CD4-positive, alpha-beta T cell treated with Interleukin-4 for 4 hours (primary cell): ENCODE data around the gene GP2.

ENCODE experiments used
- DNase-seq: peaks from one replicate; pipeline ENCODE4 v3.0.0-alpha.2; 2020

The GP2 gene

DNA sequence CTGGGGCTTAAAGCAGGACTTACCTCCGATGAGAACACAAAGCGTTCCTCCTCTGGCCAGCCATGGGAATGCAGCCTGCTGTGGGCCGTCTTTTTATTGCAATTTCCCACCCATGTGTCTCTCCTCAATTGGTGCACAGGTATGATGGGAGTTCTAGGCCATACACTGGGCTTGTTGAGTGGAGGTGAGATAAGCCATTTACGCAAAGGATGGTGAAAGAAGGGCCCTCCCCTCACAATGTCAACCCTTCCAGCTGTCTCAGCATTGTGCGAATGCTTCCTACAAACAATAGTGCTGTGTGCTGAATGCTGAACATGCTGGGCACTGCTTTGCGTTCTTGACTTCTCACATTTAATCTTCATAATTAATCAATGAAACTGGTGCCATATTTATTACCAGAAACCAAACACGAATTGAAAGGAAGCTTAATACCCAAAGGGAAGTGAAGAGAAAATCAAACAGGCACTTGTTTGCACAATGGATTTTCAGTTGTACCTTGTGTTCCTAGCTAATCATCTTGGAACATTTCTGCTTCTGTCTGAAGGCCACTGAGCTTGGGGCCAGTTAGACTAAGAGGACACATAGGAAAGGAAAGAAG lies at the start of gene GP2:
Gene GP2, minus strand, starts transcription at position 70 of the 598 bp plus-strand sequence. CDS start 1,082 bp downstream, outside the sequence.
- DNase-seq: no peak

DNA sequence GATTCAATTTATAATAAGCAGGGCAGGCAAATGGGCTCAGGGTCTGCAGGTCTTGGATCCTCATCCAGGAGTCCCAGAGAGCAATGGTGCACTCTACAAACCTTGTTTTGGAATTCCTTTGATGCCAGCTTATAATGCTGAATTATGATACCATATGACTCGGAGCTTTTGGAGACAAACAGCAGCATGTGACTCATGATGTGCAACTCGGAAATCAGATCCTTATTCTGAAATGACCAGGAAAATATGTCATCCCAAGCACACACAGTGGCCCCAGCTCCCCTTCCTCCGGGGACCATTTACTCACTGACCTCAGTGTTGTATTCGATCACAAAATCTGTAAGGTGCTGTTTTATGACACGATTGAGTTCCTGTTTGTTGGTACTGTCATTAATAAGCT lies 45.4 kb upstream of the GP2 start:
- DNase-seq: no peak

DNA sequence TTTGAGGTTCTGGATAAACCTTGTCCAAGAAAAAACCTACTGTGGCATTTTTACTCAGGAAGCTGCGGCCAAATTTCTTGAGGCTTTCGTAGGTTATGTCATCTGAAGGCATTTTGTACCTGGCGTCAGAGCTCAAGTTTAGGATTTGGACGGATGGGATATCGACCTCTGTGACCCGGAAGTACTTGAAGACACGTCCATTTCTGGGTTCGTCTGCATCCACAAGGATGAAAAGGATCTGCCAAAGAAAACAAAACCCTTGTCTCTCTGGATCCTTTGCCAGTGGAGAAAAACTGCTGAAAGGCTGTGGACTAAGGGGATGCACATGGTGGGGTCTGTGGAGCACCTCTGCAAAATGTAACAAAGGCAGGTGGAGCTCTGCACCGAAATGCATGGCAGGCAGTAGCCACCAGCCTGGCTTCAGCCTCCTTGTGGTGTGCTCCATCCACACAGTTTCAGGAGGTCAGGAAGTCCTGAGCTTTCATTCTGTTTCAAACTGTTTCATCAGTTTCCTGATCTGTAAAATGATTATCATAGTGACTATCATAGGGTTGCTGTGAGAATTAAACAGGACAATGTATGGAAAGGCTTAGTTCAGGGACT lies 42.2 kb upstream of the GP2 start:
- DNase-seq: no peak

DNA sequence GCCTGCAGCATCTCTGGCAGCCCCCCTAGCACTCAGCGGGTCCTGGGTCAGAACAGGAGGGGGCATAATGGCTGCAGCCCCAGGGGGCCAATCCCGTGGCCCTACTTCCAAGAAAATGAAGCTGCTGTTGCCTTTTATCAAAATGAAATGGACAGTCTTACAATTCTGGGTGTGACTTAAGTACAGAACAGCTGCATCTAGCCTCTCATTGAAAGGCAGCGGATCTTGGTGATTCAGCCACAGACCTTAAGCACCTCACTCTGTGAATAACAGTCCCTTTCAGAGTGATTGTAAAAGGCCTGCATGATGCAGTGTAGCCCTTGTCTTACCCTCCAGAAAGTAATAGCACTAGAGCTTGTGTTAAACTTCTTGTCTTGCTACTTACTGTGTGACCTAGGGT lies 36.7 kb upstream of the GP2 start:
- no peak for DNase-seq

GRCh38 chr16:20363191-20363590 lies 35.9 kb upstream of the GP2 start:
- no peak for DNase-seq

DNA sequence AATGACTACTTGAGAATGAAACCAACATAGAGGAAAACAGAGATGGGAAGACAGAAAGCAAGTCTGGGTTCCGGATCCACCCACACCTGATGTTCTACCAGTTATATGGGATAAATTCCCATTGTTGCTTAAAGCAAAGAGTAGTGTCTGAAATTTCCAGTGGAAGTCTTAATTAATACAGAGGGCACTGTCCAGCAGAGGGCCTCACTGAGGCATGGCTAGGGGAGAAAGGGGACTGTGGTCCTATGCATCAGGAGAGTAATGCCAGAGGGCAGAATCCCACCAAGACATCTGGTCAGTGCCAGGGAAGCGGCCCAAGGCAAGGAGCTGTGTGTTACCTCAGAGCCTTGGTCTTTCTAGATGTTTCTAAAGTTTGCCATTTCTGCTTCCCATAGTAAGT lies 32.7 kb upstream of the GP2 start:
- DNase-seq: no peak

GRCh38 chr16:20355114-20355782 lies 27.9 kb upstream of the GP2 start:
- no peak for DNase-seq

GRCh38 chr16:20353379-20353778 lies 26.1 kb upstream of the GP2 start:
- DNase-seq: no peak

DNA sequence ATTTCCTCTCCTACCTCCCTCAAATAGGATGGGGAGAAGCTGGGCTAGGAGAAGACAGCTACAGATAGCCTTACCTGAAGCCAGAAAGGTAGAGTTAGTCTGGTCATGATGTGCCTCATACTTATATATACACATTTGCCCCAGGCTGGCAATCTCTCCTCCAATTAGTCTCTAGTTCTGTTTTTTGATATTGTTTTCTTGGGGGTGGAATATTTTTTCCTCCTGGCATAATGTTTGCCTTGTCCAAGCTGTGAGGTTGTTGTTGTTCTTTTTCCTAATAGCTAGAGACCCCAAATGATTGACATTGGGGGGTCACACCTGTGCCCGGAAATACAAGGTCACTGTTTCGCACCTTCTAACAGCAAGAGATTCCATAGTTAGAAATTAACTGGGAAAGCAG lies 25.3 kb upstream of the GP2 start, which contains the start of gene UMOD:
Gene UMOD, minus strand, starts transcription at position 101 of the 400 bp plus-strand sequence. CDS start 1,978 bp downstream, outside the sequence.
- DNase-seq: no peak

- no peak for DNase-seq
Observed at GRCh38 chr16:20349615-20350014, 22.3 kb upstream of the GP2 start.

DNA sequence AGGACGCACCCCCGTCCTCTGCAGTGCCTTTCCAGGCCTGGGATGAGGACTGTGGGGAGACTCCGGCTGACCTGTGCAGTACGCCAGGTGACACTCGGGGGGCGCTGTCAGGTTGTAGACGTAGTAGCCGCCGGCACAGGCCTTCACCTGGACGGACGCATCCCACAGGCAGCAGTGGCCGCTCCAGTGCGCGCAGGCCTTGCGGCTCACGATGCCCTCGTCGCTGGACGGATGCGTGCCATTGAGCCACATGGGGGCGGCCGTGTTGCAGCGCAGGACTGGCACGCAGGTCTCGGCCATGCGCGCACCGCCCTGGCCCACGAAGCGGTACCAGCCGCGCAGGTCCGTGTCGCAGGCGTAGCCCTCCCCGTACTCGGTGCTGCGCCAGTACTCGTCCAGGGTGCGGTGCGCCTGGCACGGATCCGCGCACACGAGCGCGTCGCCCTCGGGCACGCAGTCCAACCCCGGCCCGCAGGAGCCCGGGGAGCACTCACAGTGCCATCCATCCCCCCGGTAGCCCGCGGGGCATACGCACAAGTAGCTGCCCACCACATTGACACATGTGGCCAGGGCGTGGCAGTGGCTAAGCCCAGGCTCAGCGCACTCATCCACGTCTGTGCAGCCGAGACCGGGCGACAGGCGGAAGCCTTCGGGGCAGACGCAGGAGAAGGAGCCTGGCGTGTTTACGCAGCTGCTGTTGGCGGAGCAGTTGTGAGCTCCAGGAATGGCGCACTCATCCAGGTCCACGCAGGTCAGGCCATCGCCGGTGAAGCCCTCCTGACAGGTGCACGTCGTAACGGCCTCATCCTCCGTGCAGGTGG lies 21.3 kb upstream of the GP2 start:
- DNase-seq: no peak

- no peak for DNase-seq
Observed at GRCh38 chr16:20347666-20348364, 20.5 kb upstream of the GP2 start.

- no peak for DNase-seq
Observed at GRCh38 chr16:20344611-20345010, 17.3 kb upstream of the GP2 start.

DNA sequence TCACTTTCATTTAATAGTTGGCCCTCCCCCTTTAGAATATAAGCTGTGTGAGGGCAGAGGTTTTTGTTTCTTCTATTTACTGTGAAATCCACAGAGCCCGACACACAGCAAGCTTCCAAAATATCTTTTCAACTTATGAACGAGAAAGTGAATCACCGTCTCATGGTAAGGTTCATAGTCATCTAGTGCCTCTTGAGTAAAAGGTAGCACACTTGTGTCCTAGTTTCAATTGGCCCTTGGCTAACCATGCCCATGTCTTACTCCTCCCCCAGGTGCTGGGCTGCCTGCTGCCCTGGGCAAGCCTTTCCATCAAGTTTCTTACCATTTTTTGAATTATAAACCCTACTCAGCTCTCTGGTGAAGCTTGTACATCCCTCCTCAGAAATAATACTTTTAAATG lies 12.4 kb upstream of the GP2 start:
- DNase-seq: no peak

DNA sequence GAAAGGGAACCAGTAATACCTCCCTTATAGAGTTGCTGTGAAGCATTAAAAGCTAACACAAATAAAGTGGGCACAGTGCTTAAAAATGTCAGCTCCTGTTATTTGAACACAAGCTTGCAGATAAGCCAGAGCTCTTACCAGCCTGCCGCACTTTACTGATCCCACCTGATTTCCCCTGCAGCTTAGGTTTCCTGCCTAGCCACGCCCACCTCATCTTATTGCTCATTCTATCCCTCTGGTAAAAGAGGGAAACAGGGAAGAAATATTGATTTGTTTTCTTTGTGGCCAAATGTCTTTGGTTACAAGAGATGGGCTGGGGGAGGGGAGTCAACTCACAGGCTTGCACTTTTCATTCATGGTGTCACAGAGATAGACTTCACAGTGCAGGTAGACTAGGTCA lies 9.6 kb upstream of the GP2 start:
- no peak for DNase-seq

DNA sequence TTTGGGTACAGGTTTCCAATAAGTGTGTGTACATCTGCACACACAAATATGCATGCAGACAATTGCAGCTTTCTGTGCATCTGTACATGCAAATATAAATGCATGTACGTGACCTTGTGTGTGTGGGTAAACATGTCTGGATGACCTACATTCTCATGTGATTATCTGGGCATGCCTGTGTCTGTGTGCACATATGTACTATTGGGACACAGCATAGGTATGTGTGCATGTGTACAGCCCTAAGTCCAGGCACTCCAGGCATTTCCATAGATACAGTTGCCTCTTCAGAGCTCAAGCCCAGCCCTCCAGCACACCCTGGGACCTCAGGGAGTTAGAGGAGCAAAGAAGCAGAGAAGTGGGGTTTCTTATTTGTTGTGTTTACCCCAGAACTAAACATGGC lies 7.1 kb upstream of the GP2 start:
- DNase-seq: no peak

GRCh38 chr16:20333120-20333519 lies 5.8 kb upstream of the GP2 start:
- DNase-seq: no peak

- no peak for DNase-seq
Observed at GRCh38 chr16:20332411-20332810, 5.1 kb upstream of the GP2 start.

DNA sequence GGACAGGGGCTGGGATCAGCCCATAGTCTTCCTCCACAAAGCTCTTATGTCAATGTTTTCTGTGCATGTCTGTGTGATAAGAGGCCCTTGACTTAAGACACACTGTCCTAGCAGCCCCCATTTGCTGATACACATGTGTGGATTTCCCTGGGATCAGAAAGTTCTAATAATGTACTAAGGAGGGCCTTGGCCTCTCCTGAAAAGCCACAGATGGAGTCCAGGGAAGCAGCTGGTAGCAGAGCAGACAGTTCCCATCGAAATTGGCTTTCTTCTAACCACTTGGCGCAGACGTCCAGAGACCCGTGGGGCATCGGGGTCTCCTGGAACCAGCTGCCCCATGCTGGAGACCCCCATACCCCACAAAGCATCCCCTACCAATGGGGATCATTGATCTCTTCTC lies 4.3 kb upstream of the GP2 start:
- DNase-seq: no peak

- DNase-seq: no peak
Observed at GRCh38 chr16:20329392-20330138, 2.3 kb upstream of the GP2 start.

DNA sequence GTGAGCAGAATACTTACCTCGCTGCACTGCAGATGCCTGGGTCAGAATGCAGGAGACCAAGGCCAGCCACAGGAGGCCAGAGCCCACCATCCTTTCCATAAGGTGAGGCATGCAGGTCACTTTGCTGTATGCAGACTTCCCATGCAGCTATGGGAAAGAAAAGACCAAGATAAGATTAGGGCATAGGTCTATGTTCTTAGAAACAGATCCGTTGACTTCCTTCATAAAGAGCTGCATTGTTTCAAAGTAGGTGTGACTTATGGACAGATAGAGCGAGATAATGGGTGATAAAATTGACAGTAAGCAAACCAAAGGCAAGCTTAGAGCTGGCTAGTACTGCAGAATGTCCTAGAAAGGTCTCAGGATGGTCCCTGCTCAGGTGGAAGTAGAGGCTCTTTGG lies 992 bp downstream of the GP2 start:
- no peak for DNase-seq

- DNase-seq: no peak
Observed at GRCh38 chr16:20325005-20325404, 2.3 kb downstream of the GP2 start.
